Raji (cell line): Measurements from ENCODE around the gene KLHL40.

Experiments used
- POLR2A ChIP-seq: IDR thresholded peaks from 2 replicates; pipeline ENCODE4 v1.6.1; 2011; ENCODE audit warnings: low read depth, low read length, control low read depth; ENCODE audit not compliant: insufficient read depth

The KLHL40 gene

GRCh38 chr3:42672515-42672914 is 12.8 kb upstream of the KLHL40 start:
- TF ChIP-seq POLR2A: no peak

GRCh38 chr3:42673082-42673481 is 12.3 kb upstream of the KLHL40 start:
- no peak for TF ChIP-seq POLR2A

- no peak for TF ChIP-seq POLR2A
Observed at GRCh38 chr3:42674146-42674545, 11.2 kb upstream of the KLHL40 start.

- no peak for TF ChIP-seq POLR2A
Observed at GRCh38 chr3:42675909-42676308, 9.4 kb upstream of the KLHL40 start.

- TF ChIP-seq POLR2A: no peak
Observed at GRCh38 chr3:42678447-42678846, 6.9 kb upstream of the KLHL40 start.

GRCh38 chr3:42680271-42680670 is 5.1 kb upstream of the KLHL40 start:
- TF ChIP-seq POLR2A: no peak

GRCh38 chr3:42680806-42681205 is 4.5 kb upstream of the KLHL40 start:
- TF ChIP-seq POLR2A: no peak

- TF ChIP-seq POLR2A: no peak
Observed at GRCh38 chr3:42681361-42682038, 3.8 kb upstream of the KLHL40 start.

GRCh38 chr3:42682301-42683070 is 2.9 kb upstream of the KLHL40 start:
- TF ChIP-seq POLR2A: no peak

- no peak for TF ChIP-seq POLR2A
Observed at GRCh38 chr3:42683875-42684598, 1.3 kb upstream of the KLHL40 start.

GRCh38 chr3:42684632-42685362 is 540 bp upstream of the KLHL40 start:
- no peak for TF ChIP-seq POLR2A

GRCh38 chr3:42685891-42686820 is 819 bp downstream of the KLHL40 start:
- TF ChIP-seq POLR2A: no peak

GRCh38 chr3:42686832-42687650 is 1.7 kb downstream of the KLHL40 start:
- no peak for TF ChIP-seq POLR2A
